ENCODE measurements around the gene TGFBR1. TPM values are rescaled to one million over a fixed set of nuclear protein-coding genes. Genes with fewer than 3 reads are reported as not detected.
A peak's percentile ranks its signal among the peaks of the same experiment; 100 is the strongest.

The TGFBR1 gene
- total RNA-seq, 2 donors from 2014 or later = 8.0 to 15.4 TPM

DNA sequence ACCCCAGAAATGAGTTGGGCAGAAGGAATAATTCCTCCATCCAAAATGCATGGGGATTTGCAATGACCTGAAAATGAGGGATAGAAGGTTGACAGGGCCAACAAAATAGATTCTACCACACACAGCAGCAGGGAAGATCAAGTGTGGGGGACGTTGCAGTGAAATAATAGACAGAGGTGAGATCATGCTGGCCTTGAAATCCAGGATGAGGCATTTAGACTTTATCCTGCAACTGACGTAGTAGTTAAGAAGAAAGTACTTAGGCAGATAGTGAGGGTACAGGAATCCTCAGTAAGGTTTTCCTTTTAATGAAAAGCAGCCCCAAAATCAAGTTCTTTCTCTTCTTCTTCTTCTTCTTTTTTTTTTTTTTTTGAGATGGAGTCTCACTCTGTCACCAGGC is 31.6 kb upstream of the TGFBR1 start:
- H3K36me3 ChIP-seq = no peaks in the 10 kb centered on the region
- peaks cover 0 to 35% of the 10 kb centered on the region in 2 donors for H3K4me1 ChIP-seq
- H3K27me3 ChIP-seq = no peaks in the 10 kb centered on the region
- DNase-seq (ENCODE audit: low spot score) = no peak
- no peak overlapping the region for H3K4me3 ChIP-seq
- peak overlapping the region in 1 of 2 donors; percentile 27 for H3K27ac ChIP-seq
- TF ChIP-seq, protein P1, sequence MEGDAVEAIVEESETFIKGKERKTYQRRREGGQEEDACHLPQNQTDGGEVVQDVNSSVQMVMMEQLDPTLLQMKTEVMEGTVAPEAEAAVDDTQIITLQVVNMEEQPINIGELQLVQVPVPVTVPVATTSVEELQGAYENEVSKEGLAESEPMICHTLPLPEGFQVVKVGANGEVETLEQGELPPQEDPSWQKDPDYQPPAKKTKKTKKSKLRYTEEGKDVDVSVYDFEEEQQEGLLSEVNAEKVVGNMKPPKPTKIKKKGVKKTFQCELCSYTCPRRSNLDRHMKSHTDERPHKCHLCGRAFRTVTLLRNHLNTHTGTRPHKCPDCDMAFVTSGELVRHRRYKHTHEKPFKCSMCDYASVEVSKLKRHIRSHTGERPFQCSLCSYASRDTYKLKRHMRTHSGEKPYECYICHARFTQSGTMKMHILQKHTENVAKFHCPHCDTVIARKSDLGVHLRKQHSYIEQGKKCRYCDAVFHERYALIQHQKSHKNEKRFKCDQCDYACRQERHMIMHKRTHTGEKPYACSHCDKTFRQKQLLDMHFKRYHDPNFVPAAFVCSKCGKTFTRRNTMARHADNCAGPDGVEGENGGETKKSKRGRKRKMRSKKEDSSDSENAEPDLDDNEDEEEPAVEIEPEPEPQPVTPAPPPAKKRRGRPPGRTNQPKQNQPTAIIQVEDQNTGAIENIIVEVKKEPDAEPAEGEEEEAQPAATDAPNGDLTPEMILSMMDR (IDR thresholded peaks at IDR 0.05) = no peak
- H3K9me3 ChIP-seq = no peaks in the 10 kb centered on the region

DNA sequence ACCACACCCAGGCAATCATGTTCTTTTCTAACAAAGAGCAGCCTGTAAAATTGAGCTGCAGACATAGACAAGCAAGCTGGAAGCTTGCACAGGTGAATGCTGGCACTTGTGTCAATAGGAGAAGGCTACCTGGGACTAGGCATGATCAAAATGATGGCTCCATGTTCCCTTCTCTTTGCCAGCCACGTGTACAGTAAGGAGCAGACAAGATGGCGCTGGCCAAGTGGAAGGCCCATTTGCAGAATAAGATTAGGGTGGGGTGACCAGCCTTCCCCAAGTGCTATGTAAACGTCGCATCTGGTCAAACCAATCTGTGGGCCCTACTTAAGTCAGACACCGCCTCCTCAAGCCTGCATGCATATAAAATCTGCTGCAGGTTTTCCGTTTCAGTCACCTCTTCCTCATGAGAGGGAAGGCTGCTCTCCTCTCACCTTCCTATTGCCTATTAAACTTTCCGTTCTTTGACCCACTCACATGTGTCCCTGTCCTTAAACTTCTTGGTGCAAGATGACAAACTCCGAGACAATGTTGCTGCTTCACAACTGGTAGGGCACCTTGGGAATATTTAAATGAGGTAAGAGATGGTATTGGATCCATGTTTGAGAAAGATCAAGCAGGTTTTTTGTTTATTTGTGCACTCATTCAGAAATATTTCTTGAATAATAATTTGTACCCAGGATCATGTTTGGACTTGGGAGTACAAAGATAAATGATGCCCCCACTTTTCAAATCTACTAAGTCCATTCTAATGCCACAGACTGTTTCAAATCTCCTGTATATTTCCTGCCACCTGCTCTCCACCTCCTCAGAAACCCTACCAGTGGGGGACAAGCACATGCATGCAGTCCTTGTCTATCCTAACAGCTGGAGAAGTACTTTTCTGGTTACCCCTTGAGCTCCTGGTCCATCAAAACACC is 30.7 kb upstream of the TGFBR1 start:
- DNase-seq (ENCODE audit: low spot score) = no peak
- Histone ChIP-seq H3K4me3 (no peak overlapping the region), H3K9me3 (no peaks in the 10 kb centered on the region), H3K36me3 (no peaks in the 10 kb centered on the region), H3K4me1 (peaks cover 0 to 35% of the 10 kb centered on the region in 2 donors), H3K27me3 (no peaks in the 10 kb centered on the region), H3K27ac (no peak overlapping the region)
- TF ChIP-seq, protein P1 (IDR thresholded peaks at IDR 0.05) = no peak

DNA sequence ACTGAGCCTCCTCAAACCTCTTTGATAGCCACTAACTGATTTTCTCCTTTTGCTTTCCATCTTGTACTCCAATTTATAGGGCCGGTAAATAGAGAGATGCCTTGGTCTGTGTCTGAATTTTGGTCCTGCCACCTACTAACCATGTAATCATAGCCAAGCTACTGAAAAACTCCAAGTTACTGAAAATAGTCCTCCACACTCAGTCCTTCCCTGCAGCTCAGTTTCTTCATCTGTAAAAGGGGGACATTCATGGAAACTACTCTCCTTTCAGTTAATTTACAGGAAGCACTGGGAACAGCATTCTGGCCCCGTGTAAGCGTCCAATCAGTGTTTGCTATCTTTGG is 30.0 kb upstream of the TGFBR1 start:
- TF ChIP-seq, protein P1 (IDR thresholded peaks at IDR 0.05) = no peak
- no peak overlapping the region for H3K4me3 ChIP-seq
- no peaks in the 10 kb centered on the region for H3K36me3 ChIP-seq
- H3K4me1 ChIP-seq = peaks cover 0 to 35% of the 10 kb centered on the region in 2 donors
- H3K27ac ChIP-seq = peak overlapping the region in 1 of 2 donors; percentile 39
- no peaks in the 10 kb centered on the region for H3K9me3 ChIP-seq
- no peaks in the 10 kb centered on the region for H3K27me3 ChIP-seq
- no peak for DNase-seq (ENCODE audit: low spot score)

DNA sequence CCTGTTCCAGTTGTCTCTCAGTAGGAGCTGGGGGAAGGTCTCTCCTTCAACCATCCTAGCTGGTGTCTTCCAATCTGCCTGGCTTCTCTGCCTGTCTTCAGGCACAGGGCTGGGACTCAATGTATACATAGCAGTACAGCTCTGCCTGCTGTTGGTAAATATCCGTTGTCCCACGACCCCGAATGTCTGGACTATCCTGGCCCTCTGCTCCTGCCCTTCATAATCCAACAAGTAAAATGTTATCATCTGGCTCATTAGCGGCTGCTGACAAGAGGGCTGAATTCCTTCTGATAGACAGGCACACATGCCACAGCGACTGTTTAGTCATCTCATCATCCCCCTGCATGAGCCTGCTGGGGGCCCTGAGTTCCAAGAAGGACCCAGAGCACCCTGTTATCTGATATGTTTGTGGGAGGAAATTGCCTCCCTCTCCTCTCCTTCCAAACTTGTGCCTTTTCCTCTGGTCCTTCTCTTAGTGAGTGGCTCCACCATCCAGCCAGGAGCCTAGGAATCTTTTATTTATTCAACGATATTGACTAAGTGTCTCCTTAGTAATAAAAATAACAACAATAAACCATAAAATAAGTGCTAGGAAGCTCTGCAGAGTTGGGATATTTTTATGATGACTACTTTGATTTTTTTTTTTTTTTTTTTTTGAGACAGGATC is 29.5 kb upstream of the TGFBR1 start:
- no peak for DNase-seq (ENCODE audit: low spot score)
- H3K4me3 ChIP-seq = no peak overlapping the region
- peak overlapping the region in 1 of 2 donors; percentile 39 for H3K27ac ChIP-seq
- H3K9me3 ChIP-seq = no peaks in the 10 kb centered on the region
- no peaks in the 10 kb centered on the region for H3K36me3 ChIP-seq
- TF ChIP-seq, protein P1 (IDR thresholded peaks at IDR 0.05) = no peak
- H3K4me1 ChIP-seq = peaks cover 0 to 35% of the 10 kb centered on the region in 2 donors
- no peaks in the 10 kb centered on the region for H3K27me3 ChIP-seq

DNA sequence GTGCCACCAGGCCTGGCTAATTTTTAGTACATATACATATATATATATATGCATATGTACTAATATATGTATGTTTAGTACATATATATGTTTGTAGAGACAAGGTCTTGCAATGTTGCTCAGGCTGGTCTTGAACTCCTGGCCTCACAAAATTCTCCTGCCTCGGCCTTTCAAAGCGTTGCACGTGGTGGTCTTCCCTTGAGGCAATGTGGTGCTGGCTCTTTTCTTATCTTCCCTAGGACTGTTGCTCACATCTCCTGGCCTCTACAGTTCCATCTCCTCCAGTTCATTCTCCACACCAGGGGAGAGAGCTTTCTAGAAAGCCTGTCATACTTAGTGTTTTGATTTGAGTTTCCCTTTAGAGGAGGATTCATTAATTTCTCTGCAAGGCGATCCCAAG is 28.9 kb upstream of the TGFBR1 start:
- H3K9me3 ChIP-seq = no peaks in the 10 kb centered on the region
- TF ChIP-seq, protein P1 (IDR thresholded peaks at IDR 0.05) = no peak
- no peak for DNase-seq (ENCODE audit: low spot score)
- H3K4me3 ChIP-seq = no peak overlapping the region
- no peak overlapping the region for H3K27ac ChIP-seq
- H3K4me1 ChIP-seq = peaks cover 0 to 30% of the 10 kb centered on the region in 2 donors
- no peaks in the 10 kb centered on the region for H3K27me3 ChIP-seq
- H3K36me3 ChIP-seq = no peaks in the 10 kb centered on the region

Data from right atrium auricular region (tissue), 2 donors.